HG02571 (cell line): ENCODE measurements around the gene EFCAB6.

Source experiments
- ATAC-seq: cut with Tn5 transposase; IDR thresholded peaks from one replicate; pipeline ENCODE4 v1.9.1; 2021; ENCODE audit warnings: mild to moderate bottlenecking, moderate library complexity; ENCODE audit not compliant: unreplicated experiment

Gene EFCAB6

DNA sequence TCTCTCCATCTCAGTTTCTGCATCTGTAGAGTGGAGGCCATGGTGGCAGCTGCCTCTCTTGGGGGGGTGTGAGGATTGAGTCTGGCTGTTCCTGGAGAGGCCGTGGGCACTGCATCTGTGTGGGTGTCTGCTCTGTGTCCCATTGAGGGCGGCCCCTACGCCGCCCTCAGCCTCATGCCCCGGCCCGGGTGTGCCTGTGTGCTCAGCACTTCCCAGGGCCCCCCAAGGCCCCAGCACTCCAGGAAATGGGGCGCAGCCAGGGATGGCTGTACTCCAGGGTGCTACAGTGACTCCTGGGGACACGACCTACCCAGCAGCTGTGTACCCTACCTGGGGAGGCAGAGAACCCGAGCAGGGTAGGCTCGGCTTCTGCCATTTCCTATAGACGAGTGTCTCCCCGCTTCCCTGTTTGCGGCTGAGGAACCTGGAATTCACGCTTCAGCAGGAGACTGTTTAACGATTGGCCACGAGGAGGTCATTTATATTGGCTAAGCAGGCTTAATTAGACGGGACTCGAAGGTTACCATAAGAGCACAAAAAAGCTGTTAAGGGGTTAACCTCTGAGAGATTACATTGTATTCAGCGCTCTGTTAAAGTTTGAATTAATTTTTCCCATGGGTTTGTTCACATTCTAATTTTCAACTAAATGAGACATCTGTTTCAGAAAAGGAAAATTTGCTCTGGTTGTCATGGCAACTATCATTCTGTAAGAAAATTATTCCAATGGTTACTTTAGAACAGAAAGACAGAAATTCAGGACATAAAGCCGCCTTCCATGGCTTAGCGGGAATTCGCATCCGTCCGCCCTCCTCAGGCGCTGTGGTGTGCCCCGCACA, 323.9 kb downstream of the EFCAB6 start:
- no peak for ATAC-seq

DNA sequence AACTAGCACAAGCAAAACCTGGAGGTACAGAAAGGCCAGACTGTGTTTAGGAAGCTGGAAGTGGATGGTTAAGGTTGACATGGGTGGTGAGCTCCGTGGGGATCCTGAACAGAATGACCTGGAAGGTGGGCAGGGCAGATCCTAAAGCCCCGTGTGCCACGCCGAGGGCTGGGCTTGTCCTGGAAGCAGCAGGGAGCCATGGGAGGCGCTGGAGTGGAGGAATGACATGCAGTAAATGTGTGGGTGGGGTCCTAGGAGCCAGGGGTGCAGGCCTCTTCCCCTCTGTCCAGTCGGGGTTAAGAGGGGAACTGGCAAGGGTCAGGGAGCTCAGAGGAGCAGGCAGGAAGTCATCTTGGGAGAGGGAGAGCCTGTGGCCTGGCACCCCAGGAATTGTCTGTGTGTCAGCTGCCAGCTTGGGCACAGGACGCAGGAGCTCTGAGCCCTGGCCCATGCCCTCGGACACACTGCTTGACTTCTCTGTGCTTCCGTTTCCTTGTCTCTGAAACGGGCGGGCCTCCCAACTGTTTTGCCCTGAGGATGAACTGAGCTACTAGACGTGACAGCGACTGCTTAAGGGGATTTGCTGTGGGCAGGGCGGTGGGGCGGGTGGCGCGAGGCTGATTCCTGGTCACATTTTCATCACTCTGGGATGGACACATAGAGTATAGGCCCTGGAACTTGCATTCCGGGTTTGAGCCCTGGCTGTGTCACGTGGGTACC, 324.6 kb downstream of the EFCAB6 start:
- no peak for ATAC-seq

DNA sequence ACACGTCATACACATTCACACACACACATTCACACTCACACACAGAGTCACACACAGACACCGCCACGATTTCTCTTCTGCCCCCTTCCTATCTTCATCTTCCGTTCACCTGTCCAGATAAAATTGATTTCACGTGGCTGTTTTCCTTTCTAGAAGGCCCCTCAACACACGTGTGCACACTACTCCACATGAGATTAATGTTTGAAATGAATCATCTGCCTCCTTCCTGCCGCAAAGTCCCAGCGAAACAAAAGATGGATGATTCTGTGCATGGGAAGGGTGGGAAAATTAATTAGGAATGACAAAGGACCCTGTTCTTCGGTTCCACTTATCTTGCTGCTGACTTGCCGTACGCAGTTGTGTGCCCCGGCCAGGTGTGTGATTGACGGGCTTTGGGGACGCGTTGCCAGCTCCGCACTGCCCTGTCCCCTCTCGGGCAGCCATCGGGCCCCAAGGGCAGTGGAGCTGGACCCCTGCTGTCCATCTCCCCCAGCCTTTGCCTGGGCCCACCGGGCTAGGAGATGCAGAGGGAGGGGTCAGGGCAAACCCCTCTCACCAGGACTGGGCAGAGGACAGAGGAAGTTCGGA, 326.5 kb downstream of the EFCAB6 start:
- ATAC-seq, result no peak

DNA sequence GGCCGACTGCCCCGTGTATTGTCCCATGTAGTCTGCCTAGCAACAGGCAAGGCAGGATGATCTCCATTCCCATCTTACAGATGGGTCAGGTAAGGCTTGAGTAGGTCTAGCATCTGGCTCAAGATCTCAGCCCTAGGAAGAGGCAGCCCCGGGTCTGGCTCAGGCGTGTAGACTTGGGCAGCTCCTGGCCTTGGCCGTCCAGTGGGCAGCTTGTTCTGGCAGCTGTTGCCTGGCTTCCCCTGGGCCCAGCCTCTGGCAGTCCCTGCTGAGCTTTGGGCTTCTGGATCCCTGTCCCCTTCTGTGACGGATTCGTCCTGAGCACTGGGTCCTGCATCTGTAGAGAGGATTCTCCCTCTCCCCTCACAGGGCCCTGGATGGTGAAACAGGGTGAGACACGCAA, 327.9 kb downstream of the EFCAB6 start:
- ATAC-seq, result no peak

DNA sequence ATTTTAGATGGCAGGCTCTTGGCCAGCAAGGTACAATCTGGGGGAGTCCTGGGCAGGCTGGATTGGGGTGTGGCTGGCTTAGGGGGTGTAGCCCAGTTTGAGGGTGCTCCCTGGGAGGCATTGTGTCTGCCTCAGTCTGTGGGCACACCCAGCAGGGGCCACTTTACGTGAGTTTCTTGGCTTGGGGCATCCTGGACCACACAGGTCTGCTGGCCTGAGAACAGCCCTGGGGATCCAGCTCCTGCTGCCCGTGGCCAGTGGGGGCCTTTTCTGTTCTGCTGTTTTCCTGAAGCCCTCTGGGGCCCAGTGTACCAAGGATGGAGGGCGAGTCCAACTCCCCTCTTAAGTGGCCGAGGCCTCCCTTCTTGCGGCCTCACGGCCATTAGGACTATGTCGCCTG, 328.4 kb downstream of the EFCAB6 start:
- ATAC-seq, result no peak

DNA sequence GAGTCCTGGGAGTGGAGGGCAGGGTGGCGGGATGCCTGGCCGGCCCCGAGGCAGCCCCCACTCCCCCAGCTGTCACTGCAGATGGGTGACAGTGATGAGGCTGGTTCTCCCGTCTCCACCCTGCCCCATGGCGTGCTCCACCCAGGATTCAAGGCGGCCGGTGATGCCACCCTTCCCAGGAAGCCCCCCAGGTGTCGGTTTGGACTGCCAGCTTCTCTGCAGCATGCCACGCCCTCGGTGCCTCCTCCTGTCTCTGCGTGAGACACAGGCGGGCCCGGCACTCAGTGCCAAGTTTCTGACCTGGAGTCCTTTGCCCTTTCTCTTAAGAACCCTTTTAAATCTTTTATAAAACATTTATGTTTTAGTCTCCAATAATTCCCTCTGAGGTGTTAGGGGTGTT, 328.8 kb downstream of the EFCAB6 start:
- no peak for ATAC-seq

DNA sequence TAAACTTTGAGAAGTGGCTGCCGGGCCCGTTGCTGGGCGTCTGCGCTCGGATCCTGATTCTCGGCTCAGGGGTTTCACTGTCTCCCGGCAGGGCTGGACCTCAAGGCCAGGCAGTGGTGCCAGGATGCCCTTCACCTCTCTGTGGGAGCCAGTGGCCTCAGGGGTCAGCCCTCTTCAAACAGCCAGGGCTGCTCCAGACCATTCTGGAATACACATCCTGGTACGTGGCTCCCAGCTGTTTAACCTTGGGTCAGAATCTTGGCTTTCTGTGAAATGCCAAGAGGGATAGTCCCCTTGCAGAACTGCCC, 329.8 kb downstream of the EFCAB6 start:
- ATAC-seq, result no peak

DNA sequence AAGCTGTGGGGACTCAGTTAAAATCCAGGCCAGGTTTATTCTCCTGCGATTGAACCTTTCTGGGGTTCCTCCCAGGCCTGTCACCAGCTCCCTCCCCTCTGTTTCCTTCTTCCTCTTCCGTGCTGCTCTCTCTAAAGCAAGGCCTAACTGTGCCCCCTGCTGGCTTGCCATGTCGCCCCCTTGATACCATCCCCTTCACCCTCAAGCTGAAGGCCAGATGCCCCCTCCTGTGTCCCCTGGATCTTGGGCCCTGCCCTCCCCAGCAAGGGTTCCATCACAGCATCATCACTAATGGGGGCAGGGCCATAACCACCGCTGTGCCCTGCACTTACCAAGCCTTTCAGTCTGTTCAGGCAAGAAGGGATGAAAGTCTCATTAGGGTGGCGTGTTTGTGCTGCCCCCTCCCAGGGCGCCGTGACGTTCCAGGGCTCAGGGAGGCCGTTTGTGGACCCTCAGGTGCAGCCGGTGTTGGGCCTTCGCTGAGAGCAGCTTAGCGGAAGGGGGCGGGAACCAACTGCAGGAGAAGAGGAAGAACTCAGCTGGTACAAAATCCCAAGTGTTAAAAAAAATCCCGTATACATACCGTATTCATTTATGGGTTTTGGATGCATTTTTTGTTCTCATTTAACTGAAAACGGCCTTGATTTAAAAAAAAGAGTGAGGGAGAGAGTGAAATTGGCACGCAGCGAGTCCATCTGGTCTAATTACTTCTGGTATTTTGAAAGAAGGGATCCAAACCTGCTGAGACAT, 330.4 kb downstream of the EFCAB6 start:
- ATAC-seq, result no peak

DNA sequence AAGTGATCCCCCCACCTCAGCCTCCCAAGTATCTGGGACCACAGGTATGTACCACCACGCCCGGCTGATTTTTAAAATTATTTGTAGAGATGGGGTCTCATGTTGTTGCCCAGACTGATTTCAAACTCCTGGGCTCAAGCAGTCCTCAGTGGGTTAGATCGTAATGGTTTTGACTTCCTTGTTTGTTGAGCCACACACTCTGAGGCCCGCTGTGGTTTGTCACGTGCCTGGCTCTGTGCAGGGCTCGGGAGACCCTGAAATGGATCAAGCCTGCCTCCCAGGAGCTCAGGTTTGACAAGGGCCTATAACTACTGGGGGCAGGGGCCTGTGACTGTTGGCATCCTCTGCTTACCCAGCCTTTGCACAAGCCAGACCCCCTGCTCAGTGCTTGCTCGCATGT, 332.1 kb downstream of the EFCAB6 start:
- no peak for ATAC-seq

DNA sequence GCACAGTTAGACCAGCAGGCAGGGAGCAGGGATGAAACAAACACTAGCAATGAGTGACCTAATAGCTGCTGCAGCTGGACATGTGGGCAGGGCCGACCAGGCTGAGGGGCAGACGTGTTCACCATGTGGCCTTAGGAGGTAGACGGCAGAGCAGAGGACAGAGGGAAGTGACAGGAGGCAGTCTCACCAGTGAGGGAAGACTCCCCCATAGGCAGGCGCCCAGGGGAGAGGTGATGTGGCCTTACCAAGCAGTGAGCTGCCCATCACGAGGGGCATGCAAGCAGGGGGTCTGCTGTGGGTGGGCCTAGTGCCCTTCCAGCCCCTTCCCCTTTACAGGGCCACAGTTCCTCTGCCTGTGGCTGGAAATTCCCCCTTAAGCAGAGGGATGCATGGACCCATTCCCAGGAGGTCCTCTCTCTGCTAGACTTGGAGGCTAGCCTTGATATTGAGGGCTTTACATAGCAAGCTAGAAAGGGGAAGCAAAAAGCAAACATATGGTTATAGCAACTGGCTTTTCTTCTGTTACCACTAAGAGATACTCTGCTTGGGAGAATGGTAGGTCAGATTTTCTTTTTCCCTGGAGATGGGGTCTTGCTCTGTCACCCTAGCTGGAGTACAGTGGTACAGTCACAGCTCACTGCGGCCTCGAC, 332.7 kb downstream of the EFCAB6 start:
- no peak for ATAC-seq
